ENCODE measurements around the gene RABGAP1L.

GRCh38 chr1:174836543-174836942 lies 677.2 kb downstream of the RABGAP1L start:
- no peak for TF ChIP-seq CTCF (IDR thresholded peaks at IDR 0.05)
- no peak for TF ChIP-seq POLR2A (IDR thresholded peaks at IDR 0.05)

All from right lobe of liver (tissue), 4 donors.